Measurements from ENCODE around the gene FUT9. TPM values are rescaled to one million over a fixed set of nuclear protein-coding genes. Genes with fewer than 3 reads are reported as not detected.

The FUT9 gene
- polyA plus RNA-seq, 3 donors, result not detected

- no peak overlapping the region for H3K4me3 ChIP-seq (replicated peaks in 1 of 3; ENCODE audit: low read depth in 2 of 3, low read length in 3 of 3)
- DNase-seq, result no peak
- no peak overlapping the region for H2AFZ ChIP-seq (ENCODE audit: insufficient read depth, low read depth, low read length, poor library complexity, severe bottlenecking)
- no peaks in the 10 kb centered on the region for H3K27me3 ChIP-seq (ENCODE audit: control insufficient read depth in 2 of 2, insufficient read depth in 2 of 2, low read length in 2 of 2)
- H3K27ac ChIP-seq (ENCODE audit: low read depth in 1 of 2, low read length in 2 of 2), result no peak overlapping the region
- no peaks in the 10 kb centered on the region for H3K79me2 ChIP-seq (ENCODE audit: insufficient read depth, low read length)
- no peak overlapping the region for H3K9ac ChIP-seq (ENCODE audit: insufficient read depth, low read length, poor library complexity, severe bottlenecking)
- no peaks in the 10 kb centered on the region for H4K20me1 ChIP-seq (ENCODE audit: insufficient read depth, low read length)
- Mint-ChIP-seq H3K36me3 (no peaks in the 10 kb centered on the region), H3K4me3 (no peak overlapping the region), H3K27me3 (ENCODE audit: low read depth in 3 of 3) (peaks cover 0 to 2% (median 0%) of the 10 kb centered on the region in 3 donors), H3K27ac (no peak overlapping the region), H3K9me3 (peaks cover 0 to 6% (median 3%) of the 10 kb centered on the region in 7 donors), H3K4me1 (no peaks in the 10 kb centered on the region)
- no peak overlapping the region for H3K4me2 ChIP-seq (replicated peaks; ENCODE audit: extremely low read depth, low read length, poor library complexity, severe bottlenecking)
- H3K4me1 ChIP-seq (ENCODE audit: control insufficient read depth in 1 of 2, insufficient read depth in 2 of 2, low read length in 2 of 2), result no peaks in the 10 kb centered on the region
- TF ChIP-seq CTCF (IDR thresholded peaks at IDR 0.05), result no peak
- H3K9me3 ChIP-seq (replicated peaks in 1 of 2; ENCODE audit: control insufficient read depth in 1 of 2, insufficient read depth in 1 of 2, low read length in 2 of 2), result peaks cover 3 to 8% of the 10 kb centered on the region in 2 donors
- intact Hi-C loops (cut with micrococcal nuclease), result no loop called here
- no CpG with 5 or more reads among the region's 2 CpGs for WGBS (ENCODE audit: insufficient coverage)
- no peaks in the 10 kb centered on the region for H3K36me3 ChIP-seq (replicated peaks in 1 of 2; ENCODE audit: control insufficient read depth in 1 of 2, insufficient read depth in 2 of 2, low read length in 2 of 2)
Measured at GRCh38 chr6:96142142-96142541, 126.4 kb downstream of the FUT9 start.

GRCh38 chr6:96150431-96150830 is 134.7 kb downstream of the FUT9 start:
- Histone ChIP-seq H4K20me1 (ENCODE audit: insufficient read depth, low read length) (no peaks in the 10 kb centered on the region), H3K36me3 (replicated peaks in 1 of 2; ENCODE audit: control insufficient read depth in 1 of 2, insufficient read depth in 2 of 2, low read length in 2 of 2) (no peaks in the 10 kb centered on the region), H3K4me1 (ENCODE audit: control insufficient read depth in 1 of 2, insufficient read depth in 2 of 2, low read length in 2 of 2) (no peaks in the 10 kb centered on the region), H3K4me2 (replicated peaks; ENCODE audit: extremely low read depth, low read length, poor library complexity, severe bottlenecking) (no peak overlapping the region), H2AFZ (ENCODE audit: insufficient read depth, low read depth, low read length, poor library complexity, severe bottlenecking) (no peak overlapping the region), H3K27ac (ENCODE audit: low read depth in 1 of 2, low read length in 2 of 2) (no peak overlapping the region), H3K79me2 (ENCODE audit: insufficient read depth, low read length) (no peaks in the 10 kb centered on the region), H3K9me3 (replicated peaks in 1 of 2; ENCODE audit: control insufficient read depth in 1 of 2, insufficient read depth in 1 of 2, low read length in 2 of 2) (no peaks in the 10 kb centered on the region), H3K4me3 (replicated peaks in 1 of 3; ENCODE audit: low read depth in 2 of 3, low read length in 3 of 3) (no peak overlapping the region), H3K27me3 (ENCODE audit: control insufficient read depth in 2 of 2, insufficient read depth in 2 of 2, low read length in 2 of 2) (no peaks in the 10 kb centered on the region), H3K9ac (ENCODE audit: insufficient read depth, low read length, poor library complexity, severe bottlenecking) (no peak overlapping the region)
- H3K4me1 Mint-ChIP-seq, result no peaks in the 10 kb centered on the region
- peaks cover 0 to 1% (median 0%) of the 10 kb centered on the region in 7 donors for H3K9me3 Mint-ChIP-seq
- peaks cover 0 to 1% (median 0%) of the 10 kb centered on the region in 3 donors for H3K27me3 Mint-ChIP-seq (ENCODE audit: low read depth in 3 of 3)
- H3K4me3 Mint-ChIP-seq, result no peak overlapping the region
- no peak overlapping the region for H3K27ac Mint-ChIP-seq
- TF ChIP-seq CTCF (IDR thresholded peaks at IDR 0.05), result no peak
- WGBS (ENCODE audit: insufficient coverage), result no CpG with 5 or more reads among the region's 2 CpGs
- intact Hi-C loops (cut with micrococcal nuclease), result no loop called here
- no peaks in the 10 kb centered on the region for H3K36me3 Mint-ChIP-seq
- no peak for DNase-seq

Measured in CD14-positive monocyte (primary cell).